Fibroblast of skin of back (primary cell): Measurements from ENCODE around the gene HES3. TPM values are rescaled to one million over a fixed set of nuclear protein-coding genes. Genes with fewer than 3 reads are reported as not detected.

Experiments
- DNase-seq: peaks from one replicate; pipeline ENCODE4 v3.0.0-alpha.2; 2013
- polyA plus RNA-seq, 2 experiments: library from polyadenylated mRNA; unstranded; fragments of 120-200 nt; gene quantifications; one replicate each; pipeline ENCODE4 v1.2.1, GENCODE V29; 2013; ENCODE audit not compliant: insufficient read length in 2 of 2

Gene HES3, protein sequence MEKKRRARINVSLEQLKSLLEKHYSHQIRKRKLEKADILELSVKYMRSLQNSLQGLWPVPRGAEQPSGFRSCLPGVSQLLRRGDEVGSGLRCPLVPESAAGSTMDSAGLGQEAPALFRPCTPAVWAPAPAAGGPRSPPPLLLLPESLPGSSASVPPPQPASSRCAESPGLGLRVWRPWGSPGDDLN
- not detected for polyA plus RNA-seq (2013, experiment 1 of 2; ENCODE audit: insufficient read length)
- polyA plus RNA-seq (2013, experiment 2 of 2; ENCODE audit: insufficient read length), result not detected

DNA sequence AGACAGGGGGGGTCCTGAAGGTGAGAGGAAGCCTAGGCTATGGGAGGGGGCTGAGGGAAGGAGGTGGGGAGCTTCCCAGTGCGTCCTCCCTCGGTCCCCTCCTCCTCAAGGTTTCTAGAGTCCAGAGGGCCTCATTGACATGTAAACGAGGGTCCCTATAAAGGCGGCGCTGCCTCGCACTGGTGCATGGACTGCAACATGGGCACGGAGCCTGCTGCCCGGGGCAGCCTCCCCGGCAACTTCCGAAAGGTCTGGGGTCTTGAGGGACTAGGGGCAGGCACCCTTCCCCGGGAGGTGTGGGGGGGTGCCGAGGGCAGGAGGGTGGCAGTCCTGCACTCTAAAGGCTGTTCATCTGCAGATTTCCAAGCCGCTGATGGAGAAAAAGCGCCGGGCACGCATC is at the start of gene HES3:
Gene HES3, plus strand, starts transcription at position 187 of the 400 bp plus-strand sequence. Its CDS starts 187 bp downstream, at position 374.
- no peak for DNase-seq

DNA sequence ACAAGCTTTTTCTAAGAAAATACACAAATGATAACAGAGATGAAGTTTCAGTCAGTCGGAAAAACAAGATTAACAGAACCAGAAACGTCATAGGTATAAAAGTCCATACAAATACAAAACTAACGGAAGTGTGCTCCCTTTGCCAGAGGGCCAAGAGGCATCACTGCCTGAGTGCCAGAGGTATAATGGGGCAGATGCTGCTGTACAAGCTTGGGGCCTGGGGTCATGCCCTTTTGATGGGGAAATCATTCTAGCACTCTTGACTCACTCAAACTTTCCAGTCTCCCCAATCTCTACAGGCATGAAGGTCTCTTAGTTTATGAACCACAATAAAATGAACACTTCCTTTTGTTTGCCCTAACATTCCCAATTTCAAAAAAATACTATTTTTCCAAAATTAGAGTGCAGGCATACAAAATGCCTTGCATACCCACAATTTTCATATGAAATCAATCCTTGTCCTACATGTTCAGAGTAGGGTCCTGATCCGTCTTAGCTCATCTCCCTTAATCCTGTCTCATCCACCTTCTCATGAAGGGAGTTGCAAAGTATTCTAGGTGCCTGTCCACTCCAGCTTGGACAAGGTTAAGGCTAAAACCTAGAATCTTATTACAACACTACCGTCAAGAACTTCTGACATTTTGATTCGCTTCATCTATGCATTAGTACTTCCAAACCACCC is 46.1 kb upstream of the HES3 start:
- DNase-seq, result no peak

DNA sequence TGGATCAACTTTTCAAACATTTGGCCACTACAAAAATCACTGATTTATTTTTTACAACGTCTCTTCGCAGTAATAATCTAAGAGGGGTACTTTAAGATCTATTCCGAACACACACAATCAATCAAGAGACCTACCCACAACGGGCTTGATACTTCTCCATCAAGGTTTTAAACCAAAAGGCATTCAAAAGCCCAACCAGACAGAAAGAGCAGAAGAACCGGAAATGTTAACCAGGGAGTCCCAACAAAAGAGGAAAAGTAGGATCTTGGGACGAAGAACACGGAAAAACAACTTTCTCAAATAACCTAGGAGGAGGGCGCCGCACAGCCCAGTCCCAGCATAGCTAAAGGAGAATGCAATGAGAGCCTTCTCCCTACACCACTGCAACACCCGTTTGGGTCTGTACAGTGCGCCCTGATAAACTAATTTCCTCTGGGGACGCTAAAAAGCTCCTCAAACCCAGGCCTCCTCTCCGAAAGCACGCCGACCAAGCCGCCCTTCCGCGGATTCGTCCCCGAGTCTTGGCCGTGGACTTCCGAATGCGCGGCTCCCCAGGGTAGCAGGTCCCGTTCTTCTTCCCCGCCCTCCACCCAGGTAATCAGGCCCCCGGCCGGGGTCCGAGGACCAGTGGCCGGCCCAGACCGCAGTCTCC is 45.2 kb upstream of the HES3 start:
- DNase-seq, result no peak

DNA sequence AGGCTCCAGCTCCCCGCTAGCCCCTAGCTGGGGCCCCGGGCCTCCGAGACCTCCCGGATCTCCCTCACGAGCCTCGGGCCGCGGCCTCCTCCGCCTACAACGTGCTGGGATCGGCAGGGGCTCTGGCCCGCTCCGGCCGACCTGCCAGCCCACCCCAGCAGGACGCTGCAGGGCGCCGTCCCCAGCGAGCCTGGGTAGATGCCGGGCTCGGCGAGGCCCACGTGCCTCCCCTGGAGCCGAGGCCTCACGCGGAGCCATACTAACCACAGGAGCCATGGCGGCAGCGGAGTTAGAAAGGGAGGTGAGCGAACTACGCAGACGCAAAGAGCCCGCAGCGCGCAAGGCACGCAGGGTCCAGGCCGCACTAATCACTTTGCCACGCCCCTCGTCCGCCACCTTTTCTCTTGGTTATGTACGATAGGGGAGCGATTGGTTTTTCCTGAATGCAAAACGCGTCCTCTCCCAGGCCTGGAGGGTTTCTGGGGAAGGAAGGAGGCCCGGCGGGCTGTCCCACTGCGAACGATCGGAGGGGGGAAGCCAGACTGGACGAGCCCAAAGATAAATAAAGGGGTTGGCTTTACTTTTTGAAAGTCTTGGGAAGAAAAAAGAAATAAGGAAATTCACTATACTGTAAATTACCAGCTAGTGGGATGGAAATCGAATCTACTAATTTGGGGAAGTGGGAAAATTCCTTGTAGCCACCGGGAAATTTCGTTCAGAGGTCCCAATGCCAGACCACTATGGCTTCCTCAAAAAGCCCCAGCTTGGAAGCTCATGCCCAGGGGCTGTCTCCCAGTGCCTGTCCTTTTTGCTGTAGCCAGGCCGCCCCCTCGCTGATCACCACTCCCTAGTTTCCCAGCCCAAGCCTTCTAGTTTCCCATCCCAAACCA is 44.4 kb upstream of the HES3 start, which contains the start of gene RPL22:
Gene RPL22, minus strand, starts transcription at position 298 of the 890 bp plus-strand sequence. Its CDS starts 22 bp downstream, at position 276.
- peak; percentile 100 for DNase-seq

DNA sequence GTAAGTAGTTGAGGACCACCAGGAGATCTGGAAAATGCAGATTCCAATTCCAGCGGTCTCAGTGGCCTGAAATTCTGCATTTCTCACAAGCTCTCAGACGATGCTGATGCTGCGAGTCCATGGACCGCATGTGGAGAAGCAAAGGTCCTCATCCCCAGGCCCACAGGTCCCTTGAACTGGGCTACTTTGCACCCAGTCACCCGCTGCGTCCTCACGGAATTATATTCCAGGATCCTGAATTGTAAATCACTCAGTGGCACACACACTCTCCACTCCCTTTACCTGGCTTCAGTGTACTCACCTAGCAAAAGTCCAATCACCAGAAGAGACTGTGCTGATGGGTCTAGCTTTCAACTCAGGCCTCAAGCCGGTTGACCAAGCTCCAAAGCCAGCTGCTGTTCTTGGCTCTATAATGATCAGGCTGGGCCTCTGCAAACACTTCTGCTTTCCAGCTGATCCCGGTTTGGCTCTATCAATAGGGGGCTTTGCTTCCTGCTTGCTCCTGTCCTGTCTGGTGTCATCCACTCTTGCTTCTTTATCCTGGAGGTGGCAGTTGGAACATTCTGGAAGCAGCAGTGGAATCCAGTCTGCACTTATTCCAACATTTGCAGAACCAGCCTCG is 43.7 kb upstream of the HES3 start:
- no peak for DNase-seq

DNA sequence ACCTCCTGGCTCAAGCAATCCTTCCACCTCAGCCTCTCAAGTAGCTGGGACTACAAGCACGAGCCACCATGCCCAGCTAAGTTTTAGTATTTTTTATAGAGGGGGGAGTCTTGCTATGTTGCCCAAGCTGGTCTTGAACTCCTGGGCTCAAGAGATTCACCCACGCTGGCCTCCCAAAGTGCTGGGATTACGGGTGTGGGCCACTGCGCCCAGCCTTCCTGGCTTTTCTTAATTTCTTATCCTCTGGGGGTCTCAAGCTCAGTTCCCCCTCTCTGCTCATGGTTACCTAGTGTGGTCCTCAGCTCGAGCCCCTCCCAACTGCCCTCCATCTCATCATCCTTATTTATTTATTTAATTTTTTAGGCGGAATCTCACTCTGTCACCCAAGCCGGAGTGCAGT is 41.7 kb upstream of the HES3 start:
- no peak for DNase-seq

DNA sequence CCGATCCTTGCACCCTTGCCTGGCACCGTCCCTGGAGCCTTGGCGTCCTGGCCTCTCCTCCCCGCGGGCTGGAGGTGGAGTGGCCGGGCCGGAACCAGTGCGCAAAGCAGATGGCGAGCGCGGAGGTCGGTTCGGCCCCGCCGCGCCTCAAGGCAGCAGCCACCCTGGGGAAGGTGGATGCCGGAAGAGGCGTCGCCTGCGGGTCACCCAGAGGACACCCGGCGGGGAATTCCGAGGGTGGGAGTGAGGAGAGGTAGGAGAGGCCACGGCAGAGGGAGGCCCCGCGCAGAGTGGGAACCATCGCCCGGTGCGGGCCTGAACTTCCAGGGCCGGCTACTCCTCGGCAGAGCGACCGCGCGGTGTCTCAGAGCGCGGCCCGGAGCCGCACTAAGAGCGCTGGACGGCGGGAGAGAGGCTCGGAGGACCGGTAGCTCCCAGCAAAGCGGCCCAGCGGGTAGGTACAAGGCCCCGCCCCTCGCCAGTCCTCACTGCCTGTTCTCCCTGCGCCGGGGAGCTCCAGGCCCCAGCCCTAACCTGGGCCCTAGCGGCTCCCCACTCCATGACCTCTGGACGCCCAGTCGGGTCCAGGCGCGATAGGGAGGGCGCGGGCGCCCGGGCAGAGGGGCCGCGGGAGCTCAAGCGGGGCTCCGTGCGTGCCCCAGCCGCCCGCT is 38.0 kb upstream of the HES3 start, which contains the start of gene RNF207:
Gene RNF207, plus strand, starts transcription at position 271 of the 671 bp plus-strand sequence. CDS start 417 bp downstream, outside the sequence.
- peak; percentile 72 for DNase-seq

DNA sequence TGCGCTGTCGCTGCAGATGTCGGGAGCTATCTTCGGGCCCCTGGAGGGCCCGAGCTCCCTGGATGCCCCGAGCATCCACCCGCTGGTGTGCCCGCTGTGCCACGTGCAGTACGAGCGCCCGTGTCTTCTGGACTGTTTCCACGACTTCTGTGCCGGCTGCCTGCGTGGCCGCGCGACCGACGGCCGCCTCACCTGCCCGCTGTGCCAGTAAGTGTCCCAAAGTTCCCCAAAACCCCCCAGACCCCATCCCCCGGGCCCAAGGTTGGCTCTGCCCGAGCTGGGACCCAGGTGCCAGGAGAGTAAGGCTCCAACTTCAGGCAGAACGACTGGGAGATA is 37.5 kb upstream of the HES3 start:
- no peak for DNase-seq

DNA sequence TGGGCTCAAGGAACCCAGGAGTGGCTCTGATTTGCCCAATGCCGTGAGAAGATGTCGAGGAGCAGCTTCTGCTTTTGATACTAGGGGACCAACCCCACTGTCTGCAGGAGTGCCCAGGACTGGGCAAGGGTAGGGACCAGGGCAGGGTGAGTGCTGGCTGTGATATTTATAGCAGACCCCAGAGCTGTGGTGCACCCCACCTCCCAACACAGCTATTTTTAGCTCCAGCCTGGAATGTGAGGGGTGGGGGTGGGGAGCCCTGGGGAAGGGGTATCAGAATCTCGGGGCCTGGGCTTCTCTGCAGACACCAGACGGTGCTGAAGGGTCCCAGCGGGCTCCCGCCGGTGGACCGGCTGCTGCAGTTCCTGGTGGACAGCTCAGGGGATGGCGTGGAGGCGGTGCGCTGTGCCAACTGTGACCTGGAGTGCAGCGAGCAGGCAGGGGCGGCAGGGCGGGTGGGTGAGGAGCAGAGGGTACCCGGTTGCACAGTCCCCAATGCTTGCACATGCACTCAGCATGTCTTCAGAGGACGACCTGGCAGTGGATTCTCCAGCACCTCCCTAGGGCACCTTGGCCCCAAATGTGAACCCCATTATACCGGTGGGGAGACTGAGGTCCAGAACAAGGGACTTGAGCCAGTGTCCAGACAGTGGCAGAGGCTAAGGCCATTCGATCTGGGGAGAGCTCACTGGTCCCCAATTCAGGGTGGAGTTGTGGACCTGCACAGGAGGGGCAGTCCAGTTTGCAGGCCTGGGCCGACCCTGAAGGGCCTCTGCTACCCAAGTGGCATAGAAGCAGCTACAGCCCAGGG is 36.7 kb upstream of the HES3 start:
- DNase-seq, result no peak

DNA sequence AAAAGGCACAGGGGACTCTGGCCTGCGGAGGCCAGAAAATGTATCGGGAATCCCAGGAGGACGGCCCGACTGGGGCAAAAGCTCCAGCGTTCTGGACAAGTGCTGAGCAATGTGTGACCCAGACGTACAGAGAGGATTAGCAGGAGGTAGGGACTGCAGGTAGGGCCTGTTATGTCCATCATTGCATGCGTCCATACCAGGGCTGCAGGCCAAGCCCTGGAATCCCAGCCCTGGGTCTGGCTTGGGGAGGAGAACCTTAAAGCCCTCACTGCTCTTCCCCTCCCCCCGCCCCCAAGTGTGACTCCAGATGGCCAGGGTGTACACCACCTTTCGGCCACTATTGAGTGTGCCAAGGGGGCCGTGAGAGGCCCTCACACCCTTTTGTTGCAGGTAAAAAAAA is 36.1 kb upstream of the HES3 start:
- no peak for DNase-seq

DNA sequence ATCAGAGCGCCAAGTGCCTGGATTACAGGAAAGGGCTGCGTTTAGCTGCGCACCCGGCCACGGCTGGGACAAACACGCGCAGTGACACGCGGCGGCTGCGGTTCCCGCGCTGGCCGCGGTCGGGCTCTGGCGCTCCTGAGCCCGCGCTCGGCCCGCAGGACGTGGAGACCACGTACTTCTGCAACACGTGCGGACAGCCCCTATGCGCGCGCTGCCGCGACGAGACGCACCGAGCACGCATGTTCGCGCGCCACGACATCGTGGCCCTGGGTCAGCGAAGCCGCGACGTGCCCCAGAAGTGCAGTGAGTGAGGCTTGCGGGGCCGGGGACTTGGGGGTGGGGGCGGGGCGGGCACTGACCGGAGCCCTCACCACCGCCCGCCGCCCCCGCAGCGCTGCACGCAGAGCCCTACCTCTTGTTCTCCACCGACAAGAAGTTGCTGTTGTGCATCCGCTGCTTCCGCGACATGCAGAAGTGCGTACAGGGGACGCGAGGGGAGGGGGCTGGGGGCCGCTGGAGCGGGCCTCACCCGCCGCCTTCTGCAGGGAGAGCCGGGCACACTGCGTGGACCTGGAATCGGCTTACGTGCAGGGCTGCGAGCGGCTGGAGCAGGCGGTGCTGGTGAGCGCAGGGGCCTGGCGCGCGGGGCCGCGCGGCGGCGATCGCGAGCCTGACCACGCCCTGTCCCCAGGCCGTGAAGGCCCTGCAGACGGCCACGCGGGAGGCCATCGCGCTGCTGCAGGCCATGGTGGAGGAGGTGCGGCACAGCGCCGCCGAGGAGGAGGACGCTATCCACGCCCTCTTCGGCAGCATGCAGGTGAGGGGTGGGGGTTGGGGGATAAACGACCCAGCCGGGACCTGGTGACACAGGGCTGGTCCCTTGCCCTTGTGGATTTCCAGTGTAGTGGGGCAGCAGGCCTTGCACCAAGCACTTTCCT is 35.0 kb upstream of the HES3 start:
- DNase-seq, result peak; percentile 55

DNA sequence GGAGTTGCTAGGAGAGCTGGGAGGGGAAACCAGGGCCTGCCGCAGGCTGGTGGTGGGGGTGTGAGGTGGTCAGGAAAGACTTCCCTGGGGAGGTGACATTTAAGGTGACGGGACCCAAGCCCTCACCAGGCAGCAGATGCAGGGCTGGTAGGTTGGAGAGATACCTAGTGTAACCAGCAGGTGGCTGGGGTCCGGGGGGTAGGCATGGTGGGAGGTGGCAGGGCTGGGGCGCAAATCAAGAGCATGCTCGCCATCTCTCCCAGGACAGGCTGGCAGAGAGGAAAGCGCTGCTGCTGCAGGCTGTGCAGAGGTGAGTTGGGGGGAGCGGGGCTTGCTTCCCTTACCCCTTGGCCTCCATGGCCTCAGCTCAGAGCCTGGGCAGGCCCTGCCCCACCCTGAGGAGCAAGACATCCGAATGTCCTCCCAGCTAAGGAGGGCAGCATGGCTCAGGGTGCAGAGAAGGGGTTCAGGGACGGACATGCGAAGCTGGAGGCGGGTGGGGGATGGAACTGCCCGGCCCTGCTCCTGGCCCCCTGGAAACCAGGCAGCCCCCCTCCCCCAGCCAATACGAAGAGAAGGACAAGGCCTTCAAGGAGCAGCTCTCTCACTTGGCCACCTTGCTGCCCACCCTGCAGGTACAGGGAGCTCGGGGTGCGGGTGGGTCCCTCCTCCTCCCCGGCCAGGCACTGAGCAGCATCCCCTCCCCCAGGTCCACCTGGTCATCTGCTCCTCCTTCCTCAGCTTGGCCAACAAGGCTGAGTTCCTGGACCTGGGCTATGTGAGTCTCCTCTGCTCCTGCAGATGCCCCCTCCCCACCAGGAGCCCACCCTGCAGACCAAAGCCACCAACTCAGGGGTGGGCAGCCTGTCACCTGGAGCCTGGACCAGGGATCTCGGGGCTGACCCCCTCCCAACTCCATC is 34.1 kb upstream of the HES3 start:
- DNase-seq, result no peak

DNA sequence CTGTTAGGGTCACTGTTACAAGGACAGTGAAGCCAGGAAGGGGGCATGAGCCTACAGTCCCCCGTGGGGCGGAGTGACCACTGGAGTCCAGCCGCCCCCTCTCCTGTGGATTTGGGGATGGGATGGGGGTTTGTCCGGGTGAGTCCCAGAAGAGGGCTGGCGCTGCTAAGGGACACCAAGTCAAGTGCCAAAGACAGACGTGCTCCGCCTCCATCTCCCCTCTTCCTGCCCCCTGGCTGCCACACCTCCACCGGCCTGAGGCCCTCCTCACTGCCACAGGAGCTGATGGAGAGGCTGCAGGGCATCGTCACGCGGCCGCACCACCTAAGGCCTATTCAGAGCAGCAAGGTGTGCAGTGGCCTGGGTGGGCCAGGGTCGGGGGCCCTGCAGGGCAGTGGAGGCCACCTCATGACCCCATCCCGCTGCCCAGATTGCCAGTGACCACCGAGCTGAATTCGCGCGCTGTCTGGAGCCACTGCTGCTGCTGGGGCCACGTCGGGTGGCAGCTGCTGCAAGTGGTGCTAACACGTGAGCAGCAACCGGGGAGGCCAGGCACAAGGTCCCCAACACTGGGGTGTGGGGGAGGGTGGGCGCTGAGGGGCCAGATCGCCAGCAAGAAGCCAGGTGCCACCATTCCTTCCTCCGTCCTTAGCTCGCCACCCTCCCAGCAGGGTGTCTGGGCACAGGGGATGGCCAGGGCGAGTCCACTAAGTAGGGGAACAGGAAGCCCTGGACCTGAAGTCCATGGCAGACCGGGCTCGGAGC is 33.2 kb upstream of the HES3 start:
- no peak for DNase-seq

DNA sequence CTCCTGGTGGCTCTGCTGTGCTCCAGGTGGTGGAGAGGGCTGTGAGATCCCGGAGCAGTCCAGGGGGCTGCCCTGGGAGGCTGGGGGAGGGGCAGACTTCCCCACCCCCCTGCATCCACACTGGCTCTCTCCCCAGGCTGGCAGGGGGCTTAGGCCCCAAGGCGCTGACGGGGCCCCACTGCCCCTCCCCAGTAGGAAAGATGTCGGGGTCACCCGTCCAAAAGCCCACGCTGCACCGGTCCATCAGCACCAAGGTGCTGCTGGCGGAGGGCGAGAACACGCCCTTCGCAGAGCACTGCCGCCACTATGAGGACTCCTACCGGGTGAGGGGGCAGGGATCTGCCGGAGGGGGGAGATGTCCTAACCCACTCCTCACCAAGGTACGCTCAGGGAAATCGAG is 32.2 kb upstream of the HES3 start:
- no peak for DNase-seq

DNA sequence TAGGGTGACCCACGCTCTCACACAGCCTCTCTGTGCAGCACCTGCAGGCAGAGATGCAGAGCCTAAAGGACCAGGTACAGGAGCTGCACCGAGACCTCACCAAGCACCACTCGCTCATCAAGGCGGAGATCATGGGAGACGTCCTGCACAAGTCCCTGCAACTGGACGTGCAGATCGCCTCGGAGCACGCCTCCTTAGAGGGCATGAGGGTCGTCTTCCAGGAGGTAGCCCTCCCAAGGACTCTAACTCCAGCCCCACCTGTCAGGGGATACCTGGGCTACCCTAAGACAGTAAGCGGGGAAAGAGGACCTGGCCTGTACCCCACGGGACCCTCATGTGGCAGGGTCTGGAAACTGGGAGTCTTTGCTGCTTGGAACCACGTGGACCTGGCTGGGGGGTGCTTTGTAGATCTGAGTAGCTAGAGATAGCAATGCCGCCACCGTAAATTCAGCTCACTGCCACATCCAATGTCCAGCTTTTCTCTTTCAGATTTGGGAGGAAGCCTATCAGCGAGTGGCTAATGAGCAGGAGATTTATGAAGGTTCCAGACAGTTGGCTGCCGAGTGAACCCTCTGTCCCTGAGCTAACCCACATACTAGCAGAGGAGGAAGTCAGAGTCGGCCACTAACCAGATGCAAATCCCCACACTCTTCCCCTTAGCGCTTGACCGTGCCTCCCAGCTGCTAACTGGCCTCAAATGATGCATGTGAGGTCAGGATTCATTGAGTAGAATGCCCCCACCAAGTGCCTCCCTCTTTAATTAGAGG is 31.6 kb upstream of the HES3 start:
- DNase-seq, result no peak

DNA sequence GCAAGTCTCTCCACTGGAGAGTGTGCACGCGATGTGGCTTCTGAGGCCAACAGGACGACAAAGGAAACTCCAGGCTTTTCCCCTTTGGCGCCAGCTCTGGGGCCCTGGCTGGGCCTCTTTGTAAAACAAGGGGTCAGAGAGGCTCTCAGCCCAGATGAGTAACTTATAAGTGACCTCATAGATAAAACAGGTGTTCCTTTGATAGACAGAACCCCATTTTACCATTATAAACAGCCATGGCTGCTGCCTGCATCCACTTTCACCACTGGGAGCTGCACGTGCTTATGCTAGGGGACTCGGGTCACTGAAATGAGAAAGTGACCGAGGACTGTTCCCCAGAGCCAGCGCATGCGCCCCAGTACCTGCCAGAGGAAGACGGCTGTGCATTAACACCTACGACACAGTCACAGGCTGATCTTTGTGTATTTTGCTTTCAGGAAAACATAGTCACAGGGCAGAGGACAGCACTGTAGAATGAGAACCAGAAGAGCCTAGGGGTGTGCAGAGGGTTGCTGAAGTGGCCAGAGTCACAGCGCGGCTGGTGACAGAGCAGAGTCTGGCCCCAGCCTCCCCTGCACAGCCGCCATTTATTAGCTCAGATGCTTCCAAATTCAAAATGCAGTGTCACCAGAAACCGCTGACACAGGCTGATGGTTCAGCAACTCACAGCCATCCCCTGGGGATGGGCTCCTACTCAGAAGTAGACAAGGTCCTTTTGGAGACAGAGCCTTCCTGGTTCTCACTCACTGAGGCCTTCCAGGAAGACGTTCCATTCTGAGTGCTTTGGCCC is 25.4 kb upstream of the HES3 start:
- no peak for DNase-seq
